ENCODE results near the gene MLLT3. TPM values are rescaled to one million over a fixed set of nuclear protein-coding genes. Genes with fewer than 3 reads are reported as not detected.

Gene MLLT3
- total RNA-seq, 1 donor = 17.4 TPM

DNA sequence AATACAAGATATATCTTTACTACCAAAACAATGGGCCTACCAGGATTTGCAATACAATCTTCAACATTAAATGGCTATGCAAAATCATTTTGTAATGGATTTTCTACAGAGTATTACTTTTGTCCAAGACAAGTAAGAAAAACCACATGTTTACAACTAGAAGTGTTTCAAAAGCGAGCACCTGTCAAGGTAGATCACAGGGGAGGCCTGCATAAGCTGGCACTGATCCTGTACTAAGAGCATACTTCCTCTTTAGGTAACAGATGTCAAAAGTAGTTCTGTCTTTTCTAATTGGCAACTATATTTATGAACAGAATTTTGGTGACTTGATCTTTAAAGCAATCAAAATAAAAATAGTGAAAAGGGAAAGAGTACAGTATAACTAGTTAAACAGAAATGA lies 249.0 kb downstream of the MLLT3 start:
- TF ChIP-seq CTCF (IDR thresholded peaks at IDR 0.05; ENCODE audit: extremely low read depth, low read depth, low read length) = no peak
- Histone ChIP-seq H3K36me3 (ENCODE audit: insufficient read depth, low read length) (no peaks in the 10 kb centered on the region), H3K27ac (ENCODE audit: low read depth, low read length) (no peak overlapping the region), H3K79me2 (ENCODE audit: insufficient read depth, low read length) (no peaks in the 10 kb centered on the region), H3K9me3 (ENCODE audit: low read depth, low read length) (no peaks in the 10 kb centered on the region), H2AFZ (ENCODE audit: low read length) (no peak overlapping the region), H3K4me2 (ENCODE audit: insufficient read depth, low read length) (no peak overlapping the region), H3K4me3 (ENCODE audit: insufficient read depth, low read length) (no peak overlapping the region), H3K4me1 (ENCODE audit: insufficient read depth, low read length) (no peaks in the 10 kb centered on the region), H3K27me3 (ENCODE audit: insufficient read depth, low read length) (no peaks in the 10 kb centered on the region), H4K20me1 (ENCODE audit: insufficient read depth, low read length) (no peaks in the 10 kb centered on the region)
- no peak for DNase-seq (ENCODE audit: insufficient read length, low spot score, missing footprints)

- no peak for TF ChIP-seq CTCF (IDR thresholded peaks at IDR 0.05; ENCODE audit: extremely low read depth, low read depth, low read length)
Observed at GRCh38 chr9:20369391-20369790, 252.9 kb downstream of the MLLT3 start.

DNA sequence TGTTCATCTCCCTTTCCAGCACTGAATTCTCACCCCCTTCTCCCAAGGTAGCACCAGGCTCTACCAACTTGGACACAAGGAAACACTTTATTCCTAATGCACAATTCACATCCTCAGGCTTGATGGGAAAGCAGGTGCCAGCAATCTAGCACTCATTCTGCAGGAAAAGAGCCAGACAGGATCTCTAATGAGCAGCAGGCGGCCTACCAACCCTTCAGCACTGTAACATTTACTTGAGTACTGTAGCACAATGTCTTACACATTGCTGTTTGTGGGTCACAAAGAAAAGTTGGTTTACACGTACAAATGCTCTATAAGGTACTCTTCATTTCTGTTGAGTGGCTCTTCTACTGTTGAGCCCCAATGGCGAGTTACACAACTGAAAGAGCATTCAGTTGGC lies 254.4 kb downstream of the MLLT3 start:
- no peaks in the 10 kb centered on the region for H3K79me2 ChIP-seq (ENCODE audit: insufficient read depth, low read length)
- H3K27ac ChIP-seq (ENCODE audit: low read depth, low read length) = no peak overlapping the region
- H3K36me3 ChIP-seq (ENCODE audit: insufficient read depth, low read length) = no peaks in the 10 kb centered on the region
- no peaks in the 10 kb centered on the region for H3K27me3 ChIP-seq (ENCODE audit: insufficient read depth, low read length)
- H4K20me1 ChIP-seq (ENCODE audit: insufficient read depth, low read length) = no peaks in the 10 kb centered on the region
- no peaks in the 10 kb centered on the region for H3K4me1 ChIP-seq (ENCODE audit: insufficient read depth, low read length)
- TF ChIP-seq CTCF (IDR thresholded peaks at IDR 0.05; ENCODE audit: extremely low read depth, low read depth, low read length) = no peak
- H2AFZ ChIP-seq (ENCODE audit: low read length) = no peak overlapping the region
- no peak for DNase-seq (ENCODE audit: insufficient read length, low spot score, missing footprints)
- no peaks in the 10 kb centered on the region for H3K9me3 ChIP-seq (ENCODE audit: low read depth, low read length)
- no peak overlapping the region for H3K4me3 ChIP-seq (ENCODE audit: insufficient read depth, low read length)
- no peak overlapping the region for H3K4me2 ChIP-seq (ENCODE audit: insufficient read depth, low read length)

More at GRCh38 chr9:20369391-20369790, 252.9 kb downstream of the MLLT3 start:
- H3K4me3 ChIP-seq (ENCODE audit: insufficient read depth, low read length) = no peak overlapping the region
- no peaks in the 10 kb centered on the region for H4K20me1 ChIP-seq (ENCODE audit: insufficient read depth, low read length)
- H3K9me3 ChIP-seq (ENCODE audit: low read depth, low read length) = no peaks in the 10 kb centered on the region
- no peak for DNase-seq (ENCODE audit: insufficient read length, low spot score, missing footprints)
- H3K27ac ChIP-seq (ENCODE audit: low read depth, low read length) = no peak overlapping the region
- no peaks in the 10 kb centered on the region for H3K79me2 ChIP-seq (ENCODE audit: insufficient read depth, low read length)
- H3K4me2 ChIP-seq (ENCODE audit: insufficient read depth, low read length) = no peak overlapping the region
- no peaks in the 10 kb centered on the region for H3K27me3 ChIP-seq (ENCODE audit: insufficient read depth, low read length)
- no peaks in the 10 kb centered on the region for H3K36me3 ChIP-seq (ENCODE audit: insufficient read depth, low read length)
- no peak overlapping the region for H2AFZ ChIP-seq (ENCODE audit: low read length)
- H3K4me1 ChIP-seq (ENCODE audit: insufficient read depth, low read length) = no peaks in the 10 kb centered on the region

GRCh38 chr9:20364959-20365358 lies 257.3 kb downstream of the MLLT3 start:
- H3K79me2 ChIP-seq (ENCODE audit: insufficient read depth, low read length) = no peaks in the 10 kb centered on the region
- no peaks in the 10 kb centered on the region for H3K9me3 ChIP-seq (ENCODE audit: low read depth, low read length)
- H3K36me3 ChIP-seq (ENCODE audit: insufficient read depth, low read length) = no peaks in the 10 kb centered on the region
- no peak overlapping the region for H3K4me2 ChIP-seq (ENCODE audit: insufficient read depth, low read length)
- no peak overlapping the region for H2AFZ ChIP-seq (ENCODE audit: low read length)
- no peaks in the 10 kb centered on the region for H4K20me1 ChIP-seq (ENCODE audit: insufficient read depth, low read length)
- H3K27ac ChIP-seq (ENCODE audit: low read depth, low read length) = no peak overlapping the region
- H3K4me3 ChIP-seq (ENCODE audit: insufficient read depth, low read length) = no peak overlapping the region
- no peak for DNase-seq (ENCODE audit: insufficient read length, low spot score, missing footprints)
- no peak for TF ChIP-seq CTCF (IDR thresholded peaks at IDR 0.05; ENCODE audit: extremely low read depth, low read depth, low read length)
- H3K27me3 ChIP-seq (ENCODE audit: insufficient read depth, low read length) = no peaks in the 10 kb centered on the region
- H3K4me1 ChIP-seq (ENCODE audit: insufficient read depth, low read length) = no peaks in the 10 kb centered on the region

Data from osteoblast (primary cell).